ENCODE results near the gene VGLL4.

- no peak for TF ChIP-seq CTCF (IDR thresholded peaks at IDR 0.05; ENCODE audit: insufficient read depth, low read length, poor library complexity, severe bottlenecking)
- TF ChIP-seq EZH2phosphoT487 (conservative IDR thresholded peaks at IDR 0.05; ENCODE audit: low read length), result no peak
Measured at GRCh38 chr3:11626084-11626463, 17.6 kb downstream of the VGLL4 start.
